Limb (tissue), 2 donors: Measurements from ENCODE around the gene CYP39A1.

Experiments
- DNase-seq, 2 donors: peaks; one replicate each; pipeline ENCODE4 v3.0.0-alpha.2; 2016; ENCODE audit errors: extremely low spot score in 2 of 2

Gene CYP39A1

GRCh38 chr6:46513533-46513932, 139.1 kb downstream of the CYP39A1 start:
- DNase-seq: no peak

DNA sequence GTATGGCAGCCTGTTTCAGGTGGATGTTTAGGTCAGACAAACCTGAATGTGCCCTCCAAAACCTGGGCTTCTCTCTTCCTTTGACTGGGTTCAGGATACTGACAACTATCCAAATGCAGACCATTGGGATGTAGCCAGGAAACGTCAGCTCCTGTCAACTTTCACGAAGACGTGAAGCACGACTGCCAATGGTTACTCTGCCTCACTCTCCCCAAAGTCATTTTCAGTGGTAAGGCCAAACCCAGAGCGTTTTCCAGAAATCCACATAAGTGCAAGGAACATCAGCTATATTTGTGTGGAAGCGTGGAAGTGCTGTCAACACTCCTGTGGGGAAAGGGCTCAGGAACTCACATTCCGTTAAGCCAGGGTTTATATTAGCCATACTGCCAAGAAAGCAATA, 141.3 kb downstream of the CYP39A1 start:
- no peak for DNase-seq

DNA sequence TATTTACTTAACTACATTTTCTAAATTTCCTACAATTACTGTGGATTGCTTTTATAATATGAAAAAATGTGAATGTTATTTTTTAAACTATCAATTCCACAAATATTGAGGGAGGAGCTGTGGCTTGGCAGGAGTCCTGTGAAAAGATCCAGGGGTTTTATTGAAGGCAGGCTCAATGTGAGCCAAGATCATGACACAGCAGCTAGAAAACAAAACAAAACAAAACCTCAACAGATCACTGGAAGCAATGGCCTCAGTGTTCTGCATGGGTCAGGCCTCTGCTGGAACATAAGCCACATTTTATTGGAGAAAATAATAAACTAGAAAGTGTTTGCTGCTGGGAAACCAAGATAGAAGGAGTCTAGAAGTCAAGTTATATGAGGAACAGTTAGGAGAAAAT, 142.0 kb downstream of the CYP39A1 start:
- peak in 1 of 2 donors; percentile 27 for DNase-seq

GRCh38 chr6:46509981-46510510, 142.6 kb downstream of the CYP39A1 start:
- no peak for DNase-seq

- DNase-seq: no peak
Observed at GRCh38 chr6:46509063-46509462, 143.6 kb downstream of the CYP39A1 start.

GRCh38 chr6:46507426-46507825, 145.2 kb downstream of the CYP39A1 start:
- DNase-seq: no peak

- no peak for DNase-seq
Observed at GRCh38 chr6:46505693-46506512, 146.7 kb downstream of the CYP39A1 start.

DNA sequence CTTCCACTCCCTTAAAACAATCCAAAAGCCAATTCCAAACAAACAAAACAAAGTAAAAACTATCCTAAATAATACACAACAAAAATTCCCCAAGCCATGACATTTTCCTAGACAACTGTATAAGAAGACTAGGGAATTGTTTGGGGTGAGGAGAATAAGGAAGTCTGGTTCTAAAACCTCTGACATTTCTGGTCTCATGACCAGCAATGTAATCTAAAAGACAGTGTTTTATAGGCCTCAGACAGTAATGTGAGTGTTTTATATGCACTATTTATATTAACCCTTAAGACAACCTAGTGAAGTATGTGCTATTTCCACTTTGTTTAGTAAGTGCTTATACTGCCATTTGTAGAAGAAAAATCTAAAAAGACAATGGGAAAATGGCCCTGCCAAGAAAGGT, 148.4 kb downstream of the CYP39A1 start:
- DNase-seq: no peak

DNA sequence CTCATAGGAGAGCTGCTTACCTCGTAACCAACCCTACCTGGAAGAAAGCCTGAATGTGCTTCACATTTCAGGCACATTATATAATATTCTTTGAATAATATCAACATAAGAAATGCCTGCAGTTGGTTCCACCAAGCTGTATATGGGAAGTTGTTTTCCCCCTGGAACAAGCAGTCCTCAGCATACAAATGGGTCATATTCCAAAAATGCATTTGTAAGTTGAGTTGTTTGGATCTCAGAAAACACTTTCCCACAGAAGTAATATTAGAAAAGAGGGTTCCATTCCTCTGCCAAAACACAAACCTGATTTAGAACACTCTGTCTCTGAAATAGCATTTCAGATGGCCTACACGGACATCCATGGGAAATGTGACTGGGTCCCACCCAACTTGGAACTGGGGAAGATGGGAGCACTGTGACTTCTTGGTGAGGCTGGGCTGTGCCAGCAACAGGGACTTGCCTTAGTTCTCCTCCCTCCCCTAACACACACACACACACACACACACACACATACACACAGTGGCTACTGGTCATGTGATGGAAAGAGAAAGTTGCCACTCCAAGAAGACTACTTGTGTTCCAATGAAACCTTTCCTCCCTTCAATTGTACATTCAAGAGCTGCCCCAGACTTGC, 150.0 kb downstream of the CYP39A1 start:
- no peak for DNase-seq

DNA sequence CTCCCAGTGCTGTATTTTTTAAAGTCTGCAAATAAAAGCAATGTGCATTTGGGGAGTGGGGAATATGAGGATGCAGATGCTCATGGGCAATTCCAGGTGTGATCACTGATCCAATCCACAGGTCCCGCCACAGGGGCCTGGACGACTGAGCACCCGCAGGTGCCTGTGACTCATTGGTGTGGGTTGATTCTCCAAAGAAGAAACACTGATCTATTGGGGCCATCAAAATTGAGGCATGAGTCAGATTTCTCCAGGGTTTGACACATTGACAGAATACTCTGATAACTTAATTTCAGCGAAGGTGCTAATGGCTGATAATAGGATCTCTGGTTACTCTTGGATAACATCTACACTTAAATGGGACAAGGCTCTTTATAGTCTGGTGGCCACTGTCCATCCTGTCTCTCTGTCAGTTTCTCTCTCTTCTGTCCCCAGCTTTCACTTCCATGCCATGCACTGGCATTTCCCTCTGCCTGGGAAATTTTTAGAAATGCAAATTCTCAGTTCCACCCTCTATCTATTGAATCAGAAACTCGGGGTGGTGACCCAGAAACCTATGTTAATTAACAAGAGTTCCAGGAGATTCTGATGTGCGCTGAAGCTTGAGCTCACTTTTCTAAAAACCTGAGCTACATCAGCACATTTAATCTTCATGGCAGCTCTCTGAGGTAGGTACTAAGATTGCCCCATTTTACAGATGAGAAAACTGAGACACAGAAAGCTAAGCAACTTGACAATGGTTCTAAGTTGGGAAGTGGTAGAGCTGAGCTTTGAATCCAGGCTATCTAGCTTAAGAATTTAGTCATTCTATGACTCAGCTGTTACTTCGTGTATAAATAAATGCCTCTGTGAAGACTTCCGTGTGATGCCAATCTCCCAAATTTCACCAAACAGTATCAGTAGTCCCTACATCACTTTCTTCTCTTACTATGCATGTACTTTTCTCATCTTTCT, 151.2 kb downstream of the CYP39A1 start:
- no peak for DNase-seq

DNA sequence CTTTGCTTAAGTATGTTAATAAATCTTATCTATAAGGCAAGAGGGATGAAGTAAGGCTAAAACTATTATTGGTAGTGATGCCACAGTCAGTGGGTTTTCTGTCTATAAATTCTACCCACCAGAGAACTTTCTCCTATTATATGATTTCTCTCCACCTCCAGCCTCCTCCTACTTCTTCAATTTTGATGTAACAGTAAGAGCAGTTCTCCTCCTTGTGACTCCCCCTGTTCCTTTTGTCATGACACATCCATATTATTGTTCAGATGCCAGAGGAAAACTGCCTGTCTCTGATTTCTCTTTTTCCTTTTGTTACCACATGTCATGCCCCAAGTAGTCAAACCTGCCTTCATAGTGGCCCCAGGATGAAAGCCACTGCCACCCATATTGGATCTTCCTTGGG, 152.2 kb downstream of the CYP39A1 start:
- DNase-seq: no peak
